Activated CD8-positive, alpha-beta memory T cell treated with anti-CD3 and anti-CD28 coated beads for 48 hours (primary cell): ENCODE results near the gene FRK.
"Not testable (repeated sequence)": the region's sequence is repeated elsewhere in the genome, so short reads cannot be mapped to it uniquely, and the experiment has no call there.

Experiments used
- DNase-seq, 3 experiments: peaks; one replicate each; pipeline ENCODE4 v3.0.0-alpha.2; 2020; ENCODE audit warnings: low read depth in 2 of 3, low spot score in 2 of 3

The FRK gene

GRCh38 chr6:116074732-116075390 is 14.2 kb upstream of the FRK start:
- no peak for DNase-seq

- no peak for DNase-seq
These were observed 13.2 kb upstream of the FRK start for GRCh38 chr6:116073765-116074440.

GRCh38 chr6:116072368-116072767 is 11.7 kb upstream of the FRK start:
- DNase-seq: no peak

- no peak for DNase-seq
These were observed 10.1 kb upstream of the FRK start for GRCh38 chr6:116070616-116071389.

DNA sequence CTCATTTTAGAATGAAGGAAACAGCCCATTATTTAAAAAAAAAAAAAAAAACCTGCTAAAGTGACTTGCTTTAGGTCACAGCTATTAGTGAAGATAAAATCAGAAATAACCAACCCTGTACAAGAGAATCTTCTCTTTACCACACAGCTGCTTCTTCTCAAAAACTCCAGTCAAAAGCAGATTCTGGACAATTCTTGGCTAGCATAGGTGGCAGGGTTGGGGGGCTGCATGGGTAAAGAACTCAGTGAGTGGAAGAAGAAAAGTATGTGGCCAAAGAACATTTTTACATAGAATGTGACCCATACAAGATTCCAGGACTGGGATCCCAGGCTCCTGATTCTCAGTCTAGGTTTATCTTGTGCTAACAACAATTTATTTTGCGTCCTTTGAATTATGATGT is 9.4 kb upstream of the FRK start:
- DNase-seq: no peak

DNA sequence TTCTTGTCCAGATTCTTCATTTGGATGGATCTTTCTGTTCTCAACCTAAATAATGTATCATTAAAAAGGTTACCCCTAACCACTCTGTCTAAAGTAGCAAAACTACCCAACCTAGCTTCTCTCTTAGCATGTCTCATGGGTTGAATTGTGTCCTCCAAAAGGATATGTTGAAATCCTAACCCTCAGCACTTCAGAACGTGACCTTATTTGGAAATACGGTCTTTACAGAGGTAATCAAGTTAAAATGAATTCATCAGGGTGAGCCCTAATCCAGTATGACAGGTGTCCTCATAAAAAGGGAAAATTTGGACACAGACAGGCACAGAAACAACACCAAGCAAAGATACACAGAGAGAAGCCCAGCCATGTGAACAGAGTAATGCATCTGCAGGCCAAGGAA is 6.1 kb upstream of the FRK start:
- no peak for DNase-seq

- no peak for DNase-seq
These were observed 4.0 kb upstream of the FRK start for GRCh38 chr6:116064666-116065065.

DNA sequence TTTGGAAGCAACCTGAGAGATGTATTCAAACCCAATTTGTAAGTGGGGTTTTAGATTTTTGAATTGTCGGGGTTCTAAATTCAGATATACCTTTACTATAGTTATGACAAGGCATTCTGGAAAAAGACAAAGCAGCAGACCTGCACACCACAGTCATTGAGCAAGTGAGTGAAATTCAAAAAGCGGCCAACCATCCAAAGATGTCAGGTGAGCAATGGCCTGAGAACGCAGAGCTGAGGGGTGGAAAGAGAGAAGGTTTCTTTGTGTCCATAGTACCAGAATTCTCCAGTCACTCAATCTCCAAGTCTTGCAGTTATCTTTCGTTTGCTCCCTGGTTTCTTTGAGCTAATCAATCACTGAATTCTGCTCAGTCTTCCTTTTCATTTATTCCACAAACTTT is 1.8 kb upstream of the FRK start:
- DNase-seq: no peak

- DNase-seq: no peak
These were observed 749 bp downstream of the FRK start for GRCh38 chr6:116059713-116060571.

DNA sequence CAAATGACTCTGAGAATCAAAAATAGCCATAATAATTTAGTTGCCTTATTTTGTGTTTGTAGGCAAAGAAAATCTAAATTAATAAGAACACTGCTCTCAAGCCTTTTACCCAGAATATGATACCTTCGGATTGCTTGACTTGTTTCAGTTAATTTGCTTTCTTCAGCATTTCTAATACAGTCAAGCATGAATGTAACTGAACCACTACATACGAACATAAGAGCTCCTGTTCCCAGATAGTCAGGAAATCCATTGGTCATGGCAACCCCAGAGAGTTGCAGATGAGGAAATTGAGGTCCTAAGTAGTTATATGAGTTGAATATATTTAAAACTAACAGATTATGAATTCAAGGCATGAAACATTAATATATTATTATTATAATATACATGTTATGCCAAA is 2.9 kb downstream of the FRK start:
- no peak for DNase-seq

- DNase-seq: no peak
These were observed 5.2 kb downstream of the FRK start for GRCh38 chr6:116055513-116055912.

DNA sequence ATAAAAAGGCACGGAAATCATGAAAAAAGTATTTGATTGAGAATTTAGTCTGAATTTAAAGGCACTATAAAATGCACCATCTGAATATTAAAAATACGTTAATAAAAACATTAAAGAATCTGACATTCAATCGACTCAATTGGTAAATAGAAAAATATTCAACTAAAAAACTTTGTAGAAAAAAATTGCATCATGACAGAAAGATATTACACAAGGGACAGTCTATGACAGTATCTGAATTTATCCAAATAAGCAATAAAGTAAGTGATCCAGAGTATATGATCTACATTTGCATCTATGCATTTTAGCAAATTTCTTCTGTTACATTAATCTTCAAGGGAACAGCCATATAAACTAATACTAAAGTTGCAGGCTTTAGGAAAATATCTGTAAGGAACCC is 9.4 kb downstream of the FRK start:
- DNase-seq: no peak

DNA sequence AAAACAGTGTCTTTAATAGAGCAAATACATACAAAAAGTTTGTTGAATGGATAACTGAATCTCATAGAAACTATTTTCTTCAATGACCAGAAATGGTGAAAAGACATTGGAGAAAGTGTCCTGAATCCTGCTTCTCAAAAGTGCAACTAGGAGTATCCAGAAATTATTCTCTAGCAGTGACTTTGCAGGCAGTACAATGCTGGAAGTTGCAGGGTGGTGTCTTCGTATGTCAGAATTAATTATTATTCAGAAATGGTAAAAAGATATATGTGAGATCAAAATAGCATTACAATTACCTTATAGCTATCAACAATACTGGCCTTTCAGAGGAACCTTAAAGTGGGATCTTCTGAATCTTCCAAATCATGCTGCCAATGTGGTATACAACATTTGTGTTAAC is 10.0 kb downstream of the FRK start:
- DNase-seq: no peak

DNA sequence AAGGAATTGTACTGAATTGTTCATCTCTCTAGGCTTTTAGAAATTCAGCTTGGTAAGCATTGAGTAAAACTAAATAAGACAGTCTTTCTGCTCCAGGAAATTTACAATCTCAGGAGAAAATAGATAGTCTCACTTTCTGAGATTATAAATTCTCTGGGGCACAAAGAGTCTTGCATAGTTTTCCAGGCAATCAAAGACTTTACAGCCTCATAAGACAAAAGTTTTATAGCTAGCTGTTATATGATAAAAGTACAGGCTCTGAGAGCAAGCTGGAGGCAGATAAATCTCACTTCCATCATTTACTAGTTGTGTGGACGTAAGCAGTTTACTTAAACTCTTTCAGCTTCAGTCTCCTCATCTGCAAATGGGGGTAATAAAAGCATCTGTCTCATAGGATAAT is 11.4 kb downstream of the FRK start:
- no peak for DNase-seq

DNA sequence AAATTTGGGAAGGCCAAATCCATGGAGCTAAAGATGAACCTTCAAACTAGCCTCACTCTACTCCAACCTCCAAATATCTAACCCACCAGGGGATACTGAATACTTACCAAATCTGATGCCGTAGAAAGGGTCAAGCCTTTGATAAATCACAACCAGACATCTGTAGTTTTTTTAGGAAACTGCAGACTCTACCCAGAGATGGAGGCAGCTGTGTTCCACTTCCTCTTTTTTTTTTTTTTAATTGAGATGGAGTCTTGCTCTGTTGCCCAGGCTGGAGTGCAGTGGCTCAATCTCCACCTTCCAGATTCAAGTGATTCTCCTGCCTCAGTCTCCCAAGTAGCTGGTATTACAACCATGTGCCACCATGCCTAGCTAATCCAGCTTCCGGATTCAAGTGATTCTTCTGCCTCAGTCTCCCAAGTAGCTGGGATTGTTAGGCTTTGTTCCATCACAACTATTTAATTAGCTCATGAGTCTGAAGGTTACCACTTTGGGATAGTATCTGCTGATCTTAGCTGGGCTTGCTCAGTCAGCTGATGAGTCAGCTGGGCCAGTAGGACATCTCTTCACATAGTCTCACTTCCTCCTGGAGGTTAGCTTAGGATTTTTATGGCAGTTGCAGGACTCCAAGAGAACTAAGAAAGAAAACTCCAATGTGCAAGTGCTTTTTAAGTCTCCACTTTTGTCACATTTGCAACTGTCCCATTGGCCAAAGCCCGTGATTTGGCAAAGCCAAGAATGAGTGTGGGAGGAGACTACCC is 13.3 kb downstream of the FRK start:
- no peak for DNase-seq

DNA sequence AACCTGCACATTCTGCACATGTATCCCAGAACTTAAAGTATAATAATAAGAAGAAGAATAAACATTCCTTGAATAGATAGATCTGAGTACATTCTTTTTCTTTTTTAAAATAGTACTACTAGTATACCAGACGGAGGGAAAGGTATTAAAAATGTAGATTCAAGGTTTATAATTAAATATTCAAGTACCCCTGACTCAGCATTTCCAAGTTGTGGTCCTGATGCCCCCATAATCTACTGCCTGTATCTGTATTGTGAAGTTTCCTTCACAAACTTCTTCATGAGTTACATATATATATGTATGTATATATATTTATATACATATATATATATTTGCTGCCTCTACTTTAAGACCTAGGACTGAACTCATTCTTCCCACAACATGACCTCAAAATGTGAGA is 14.0 kb downstream of the FRK start:
- DNase-seq: no peak

- DNase-seq: not testable (repeated sequence)
These were observed 14.4 kb downstream of the FRK start for GRCh38 chr6:116046272-116046671.

DNA sequence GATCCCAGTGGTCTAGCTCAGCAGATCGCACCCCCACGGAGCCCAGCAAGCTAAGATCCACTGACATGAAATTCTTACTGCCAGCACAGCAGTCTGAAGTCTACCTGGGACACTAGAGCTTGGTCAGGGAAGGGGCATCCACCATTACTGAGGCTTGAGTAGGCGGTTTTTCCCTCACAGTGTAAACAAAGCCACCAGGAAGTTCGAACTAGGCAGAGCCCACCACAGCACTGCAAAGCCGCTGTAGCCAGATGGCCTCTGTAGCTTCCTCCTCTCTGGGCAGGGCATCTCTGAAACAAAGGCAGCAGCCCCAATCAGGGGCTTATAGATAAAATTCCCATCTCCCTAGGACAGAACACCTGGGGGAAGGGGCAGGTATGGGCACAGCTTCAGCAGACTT is 18.8 kb downstream of the FRK start:
- DNase-seq: no peak

DNA sequence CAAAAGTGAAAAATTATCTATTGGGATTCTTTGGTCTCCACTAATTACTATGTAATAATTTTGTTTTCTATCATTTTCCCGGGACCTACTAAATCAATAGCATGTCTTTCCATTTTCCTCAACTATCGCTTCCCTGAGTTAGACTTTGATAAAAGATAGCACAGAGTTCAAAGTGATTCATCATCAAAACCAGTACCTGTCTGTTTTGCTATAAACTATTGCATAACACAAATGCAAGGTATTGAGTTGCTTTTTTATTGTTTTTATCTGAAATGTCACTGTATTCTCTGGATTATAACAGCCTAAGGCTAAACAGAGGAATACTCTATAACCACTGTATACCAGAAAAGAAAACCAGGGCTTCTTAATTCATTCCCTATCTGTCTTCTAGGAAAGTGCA is 19.7 kb downstream of the FRK start:
- DNase-seq: no peak

- DNase-seq: no peak
These were observed 23.8 kb downstream of the FRK start for GRCh38 chr6:116036885-116037284.
